HepG2 (cell line): Measurements from ENCODE around the gene PEX14. TPM values are rescaled to one million over a fixed set of nuclear protein-coding genes. Genes with fewer than 3 reads are reported as not detected.

Experiments
- ARID5B ChIP-seq: IDR thresholded peaks from 2 replicates; pipeline ENCODE4 v1.4.0; 2020; ENCODE audit warnings: mild to moderate bottlenecking, missing genetic modification reagents
- EHMT2 ChIP-seq: fragments of 200-600 bp; sonication (generic); IDR thresholded peaks from 2 replicates; pipeline ENCODE4 v1.7.0; 2017; ENCODE audit warnings: antibody characterized with exemption, low read depth, low read length, borderline replicate concordance
- FOXM1 ChIP-seq: sonication (generic); formaldehyde crosslinking; IDR thresholded peaks from 2 replicates; pipeline ENCODE4 v1.5.0; 2020; ENCODE audit warnings: missing genetic modification reagents
- GMEB1 ChIP-seq: sonication (generic); formaldehyde crosslinking; IDR thresholded peaks from 2 replicates; pipeline ENCODE4 v1.5.1; 2020; ENCODE audit warnings: missing genetic modification reagents, mild to moderate bottlenecking, borderline replicate concordance
- IKZF5 ChIP-seq: IDR thresholded peaks from 2 replicates; pipeline ENCODE4 v1.6.1; 2018; ENCODE audit warnings: missing genetic modification reagents, mild to moderate bottlenecking, missing compliant biosample characterization
- IRF2 ChIP-seq: IDR thresholded peaks from 2 replicates; pipeline ENCODE4 v1.6.1; 2018; ENCODE audit warnings: missing genetic modification reagents, missing compliant biosample characterization
- KDM6A ChIP-seq: IDR thresholded peaks from 2 replicates; pipeline ENCODE4 v1.6.1; 2016; ENCODE audit warnings: low read depth
- SALL1 ChIP-seq: sonication (generic); formaldehyde crosslinking; IDR thresholded peaks from 2 replicates; pipeline ENCODE4 v1.8.0; 2022; ENCODE audit warnings: mild to moderate bottlenecking, missing genetic modification reagents
- SMC3 ChIP-seq: IDR thresholded peaks from 2 replicates; pipeline ENCODE4 v1.6.1; 2011; ENCODE audit warnings: low read length, improper control_type of control experiment
- ZNF335 ChIP-seq: sonication (generic); formaldehyde crosslinking; IDR thresholded peaks from 2 replicates; pipeline ENCODE4 v1.4.0; 2020; ENCODE audit warnings: missing genetic modification reagents
- ZNF547 ChIP-seq: sonication (generic); formaldehyde crosslinking; IDR thresholded peaks from 2 replicates; pipeline ENCODE4 v1.5.1; 2020; ENCODE audit warnings: mild to moderate bottlenecking, missing genetic modification reagents
- ZNF615 ChIP-seq: sonication (generic); formaldehyde crosslinking; IDR thresholded peaks from 2 replicates; pipeline ENCODE4 v1.5.0; 2020; ENCODE audit warnings: mild to moderate bottlenecking, missing genetic modification reagents, borderline replicate concordance
- ZNF687 ChIP-seq: sonication (generic); formaldehyde crosslinking; IDR thresholded peaks from 2 replicates; pipeline ENCODE4 v1.5.1; 2020; ENCODE audit warnings: mild to moderate bottlenecking, missing genetic modification reagents, moderate library complexity
- polyA plus RNA-seq, 8 experiments: library from polyadenylated mRNA; depleted of rRNA in 3 of 8; stranded (reverse) in 7 of 8; unstranded in 1 of 8; fragments of >200 nt; fragmentation: Illumina TruSeq in 4 of 8; extraction: Trizol in 4 of 8; gene quantifications; 2 replicates each; pipeline versions ENCODE4 v1.2.1 to v1.2.3, GENCODE V29; 2011 to 2016; ENCODE audit warnings: low read depth in 4 of 8, missing spikeins in 1 of 8, mixed read lengths in 1 of 8; ENCODE audit not compliant: insufficient read depth in 1 of 8
- total RNA-seq, 5 experiments: library from RNA; depleted of rRNA; stranded (reverse); fragments of >200 nt; fragmentation: Illumina TruSeq; extraction: Trizol; gene quantifications; 2 replicates each; pipeline ENCODE4 v1.2.3, GENCODE V29; 2016; ENCODE audit warnings: low read depth in 1 of 5

The PEX14 gene
- total and polyA plus RNA-seq, 2 of the 13 experiments (the other 11 are each of a cell fraction or from before 2014, with no cell fraction given): 6.5 to 9.9 TPM

GRCh38 chr1:10507111-10507879 is 32.5 kb downstream of the PEX14 start (continued):
- 0 out of 2 replicates have a peak, but pooled peaks have one; percentile 18 for TF ChIP-seq SALL1 (CRISPR knock-in tag)
- TF ChIP-seq GMEB1: no peak
- no peak for TF ChIP-seq KDM6A (CRISPR knock-in tag)
- TF ChIP-seq ZNF615: no peak
- 0 out of 2 replicates have a peak, but pooled peaks have one; percentile 18 for TF ChIP-seq IRF2
- TF ChIP-seq ZNF687 (CRISPR knock-in tag): peak; percentile 26; the same call in 1 of the 2 replicates
- no peak for TF ChIP-seq ZNF547 (CRISPR knock-in tag)
- 0 out of 2 replicates have a peak, but pooled peaks have one; percentile 31 for TF ChIP-seq ARID5B
- TF ChIP-seq FOXM1 (CRISPR knock-in tag): no peak
- peak; percentile 87 for TF ChIP-seq SMC3
- 0 out of 2 replicates have a peak, but pooled peaks have one; percentile 29 for TF ChIP-seq IKZF5
- no peak for TF ChIP-seq EHMT2
- no peak for TF ChIP-seq ZNF335 (CRISPR knock-in tag)
